HEK293T (cell line): ENCODE results near the gene PTPRQ.

Experiments used
- CTCF ChIA-PET: fragments of 350-600 bp; formaldehyde crosslinking; extraction: SDS; loops from one replicate; lab custom pipeline; 2021; ENCODE audit warnings: antibody characterized with exemption, inconsistent platforms; lab: Yijun Ruan, JAX
- POLR2A ChIA-PET: fragments of 350-600 bp; formaldehyde crosslinking; extraction: SDS; loops from one replicate; lab custom pipeline; 2020; ENCODE audit warnings: antibody characterized with exemption, inconsistent platforms; lab: Yijun Ruan, JAX
- DNase-seq: peaks from one replicate; pipeline ENCODE4 v3.0.0; 2012; ENCODE audit warnings: mixed read lengths; ENCODE audit errors: extremely low spot score
- ARNT ChIP-seq: fragments of 450-650 bp; IDR thresholded peaks from 2 replicates; pipeline ENCODE4 v1.6.1; 2017; ENCODE audit warnings: mild to moderate bottlenecking
- BHLHE40 ChIP-seq: fragments of 450-650 bp; IDR thresholded peaks from 2 replicates; pipeline ENCODE4 v1.6.1; 2016; ENCODE audit warnings: mild to moderate bottlenecking, moderate library complexity, borderline replicate concordance
- CTBP1 ChIP-seq: fragments of 450-650 bp; IDR thresholded peaks from 2 replicates; pipeline ENCODE4 v1.6.1; 2016; ENCODE audit warnings: borderline replicate concordance
- ELF4 ChIP-seq: fragments of 450-650 bp; IDR thresholded peaks from 2 replicates; pipeline ENCODE4 v1.6.1; 2017; ENCODE audit warnings: antibody characterized with exemption
- FOXA1 ChIP-seq: fragments of 450-650 bp; IDR thresholded peaks from 2 replicates; pipeline ENCODE4 v1.6.1; 2016; ENCODE audit warnings: mild to moderate bottlenecking
- FOXK2 ChIP-seq: fragments of 450-650 bp; IDR thresholded peaks from 2 replicates; pipeline ENCODE4 v1.6.1; 2016; ENCODE audit warnings: mild to moderate bottlenecking
- FOXM1 ChIP-seq: fragments of 450-650 bp; IDR thresholded peaks from 2 replicates; pipeline ENCODE4 v1.6.1; 2017; ENCODE audit warnings: mild to moderate bottlenecking, borderline replicate concordance
- HDGF ChIP-seq: fragments of 450-650 bp; IDR thresholded peaks from 2 replicates; pipeline ENCODE4 v1.6.1; 2017; ENCODE audit warnings: antibody characterized with exemption, borderline replicate concordance
- L3MBTL2 ChIP-seq: fragments of 450-650 bp; conservative IDR thresholded peaks from 2 replicates; pipeline ENCODE4 v1.6.1; 2016; ENCODE audit warnings: mild to moderate bottlenecking
- LEF1 ChIP-seq: fragments of 450-650 bp; IDR thresholded peaks from 2 replicates; pipeline ENCODE4 v1.6.1; 2017; ENCODE audit warnings: mild to moderate bottlenecking, borderline replicate concordance
- NFRKB ChIP-seq: fragments of 450-650 bp; IDR thresholded peaks from 2 replicates; pipeline ENCODE4 v1.6.1; 2016; ENCODE audit warnings: mild to moderate bottlenecking, moderate library complexity
- PKNOX1 ChIP-seq: fragments of 450-650 bp; IDR thresholded peaks from 2 replicates; pipeline ENCODE4 v1.6.1; 2016
- SP1 ChIP-seq: fragments of 450-650 bp; IDR thresholded peaks from 2 replicates; pipeline ENCODE4 v1.6.1; 2017
- SUZ12 ChIP-seq: fragments of 450-650 bp; IDR thresholded peaks from 2 replicates; pipeline ENCODE4 v1.6.1; 2016; ENCODE audit warnings: mild to moderate bottlenecking
- TARDBP ChIP-seq: fragments of 450-650 bp; IDR thresholded peaks from 2 replicates; pipeline ENCODE4 v1.6.1; 2016
- ZNF384 ChIP-seq: fragments of 450-650 bp; IDR thresholded peaks from 2 replicates; pipeline ENCODE4 v1.6.1; 2016

Gene PTPRQ

GRCh38 chr12:80432061-80432460, 12.0 kb upstream of the PTPRQ start:
- DNase-seq = no peak
- TF ChIP-seq FOXK2 = no peak
- no peak for TF ChIP-seq L3MBTL2
- no peak for TF ChIP-seq PKNOX1
- no peak for TF ChIP-seq FOXA1
- TF ChIP-seq ZNF384 = no peak
- TF ChIP-seq TARDBP = no peak
- TF ChIP-seq ELF4 = no peak
- TF ChIP-seq SUZ12 = no peak
- no peak for TF ChIP-seq HDGF
- ChIA-PET POLR2A (no interaction called here), CTCF (no interaction called here)

GRCh38 chr12:80441921-80442320, 2.1 kb upstream of the PTPRQ start:
- TF ChIP-seq LEF1 (no peak), PKNOX1 (no peak), SUZ12 (no peak), ELF4 (no peak), CTBP1 (no peak), SP1 (no peak), BHLHE40 (no peak), ZNF384 (no peak), L3MBTL2 (no peak), HDGF (no peak), FOXM1 (no peak), NFRKB (no peak), TARDBP (no peak), FOXA1 (no peak), FOXK2 (no peak), ARNT (no peak)
- DNase-seq = no peak
- POLR2A ChIA-PET = no interaction called here

GRCh38 chr12:80442426-80443222, 1.4 kb upstream of the PTPRQ start:
- ChIA-PET CTCF (no interaction called here), POLR2A (no interaction called here)
- DNase-seq = peak; percentile 12
- no peak for TF ChIP-seq PKNOX1
- no peak for TF ChIP-seq TARDBP
- no peak for TF ChIP-seq FOXA1
- TF ChIP-seq CTBP1 = no peak
- no peak for TF ChIP-seq LEF1
- no peak for TF ChIP-seq ELF4
- no peak for TF ChIP-seq FOXK2
- TF ChIP-seq HDGF = no peak
- no peak for TF ChIP-seq SP1
- no peak for TF ChIP-seq BHLHE40
- no peak for TF ChIP-seq ARNT
- TF ChIP-seq ZNF384 = no peak
- no peak for TF ChIP-seq FOXM1
- no peak for TF ChIP-seq SUZ12
- no peak for TF ChIP-seq NFRKB
- no peak for TF ChIP-seq L3MBTL2

More at GRCh38 chr12:80441921-80442320, 2.1 kb upstream of the PTPRQ start:
- CTCF ChIA-PET = no interaction called here

- POLR2A ChIA-PET = no interaction called here
- TF ChIP-seq ARNT (no peak), CTBP1 (no peak), LEF1 (no peak), TARDBP (no peak), NFRKB (no peak)
- no peak for DNase-seq
- CTCF ChIA-PET = no interaction called here
These were observed 1.2 kb downstream of the PTPRQ start for GRCh38 chr12:80445083-80445793.

GRCh38 chr12:80456513-80456912, 12.5 kb downstream of the PTPRQ start:
- ChIA-PET POLR2A (no interaction called here), CTCF (no interaction called here)
- TF ChIP-seq SUZ12 (no peak), NFRKB (no peak), BHLHE40 (no peak), TARDBP (no peak), ARNT (no peak), LEF1 (no peak), CTBP1 (no peak), ZNF384 (no peak), L3MBTL2 (no peak), FOXA1 (no peak), PKNOX1 (no peak), FOXK2 (no peak), FOXM1 (no peak), ELF4 (no peak), SP1 (no peak), HDGF (no peak)
- DNase-seq = no peak
